IMR-90 (cell line): ENCODE measurements around the gene CEBPB. TPM values are rescaled to one million over a fixed set of nuclear protein-coding genes. Genes with fewer than 3 reads are reported as not detected.
A peak's percentile ranks its signal among the peaks of the same experiment; 100 is the strongest.

Experiments
- ATAC-seq: fragments of 200-7000 bp; cut with Tn5 transposase; 2 replicates; pipeline ENCODE4 v1.9.1; 2020; ENCODE audit warnings: low read depth, mild to moderate bottlenecking, moderate library complexity
- BruUV-seq: library from RNA; stranded (reverse); fragments of 400-500 nt; replicated peaks from 2 replicates; lab custom pipeline; 2021; lab: Mats Ljungman, UMichigan
- CTCF ChIA-PET: fragments of 300-600 bp; formaldehyde crosslinking; extraction: SDS; loops from one replicate; lab custom pipeline; 2021; ENCODE audit warnings: antibody characterized with exemption; lab: Yijun Ruan, JAX
- POLR2A ChIA-PET: fragments of 300-600 bp; sonication (Branson Sonifier 250); formaldehyde crosslinking; loops from one replicate; lab custom pipeline; 2022; ENCODE audit warnings: antibody characterized with exemption; ENCODE audit not compliant: unreplicated experiment; lab: Charles Lee
- DNase-seq: peaks from one replicate; pipeline ENCODE4 v3.0.0; 2013
- H2AFZ ChIP-seq: replicated peaks from 2 replicates; pipeline ENCODE3; 2013; ENCODE audit warnings: low read length, mild to moderate bottlenecking; ENCODE audit not compliant: poor library complexity
- H2AK5ac ChIP-seq: 2 replicates; pipeline ENCODE4 v1.6.1; 2013; ENCODE audit warnings: low read depth, low read length, inconsistent platforms
- H2AK9ac ChIP-seq: replicated peaks from 2 replicates; pipeline ENCODE3; 2013; ENCODE audit warnings: mild to moderate bottlenecking, low read depth, low read length, moderate library complexity; ENCODE audit not compliant: poor library complexity
- H2BK120ac ChIP-seq: 2 replicates; pipeline ENCODE4 v1.6.1; 2013; ENCODE audit warnings: low read depth, low read length, inconsistent platforms
- H2BK15ac ChIP-seq: 3 replicates; pipeline ENCODE4 v1.6.1; 2013; ENCODE audit warnings: low read depth, low read length, inconsistent platforms
- H2BK20ac ChIP-seq: 2 replicates; pipeline ENCODE4 v1.6.1; 2013; ENCODE audit warnings: low read depth, mild to moderate bottlenecking, inconsistent platforms, low read length, moderate library complexity
- H2BK5ac ChIP-seq: 2 replicates; pipeline ENCODE4 v1.6.1; 2013; ENCODE audit warnings: mild to moderate bottlenecking, low read depth, low read length, inconsistent platforms; ENCODE audit not compliant: poor library complexity, severe bottlenecking
- H3K14ac ChIP-seq: replicated peaks from 2 replicates; pipeline ENCODE4 v1.6.1; 2013; ENCODE audit warnings: low read depth, low read length, inconsistent platforms
- H3K18ac ChIP-seq: 2 replicates; pipeline ENCODE4 v1.6.1; 2013; ENCODE audit warnings: low read depth, low read length, control low read depth
- H3K23ac ChIP-seq: 2 replicates; pipeline ENCODE4 v1.6.1; 2013; ENCODE audit warnings: low read depth, low read length, inconsistent platforms
- H3K27ac ChIP-seq: 2 replicates; pipeline ENCODE4 v1.5.1; 2013; ENCODE audit warnings: mild to moderate bottlenecking, control low read depth, low read length; ENCODE audit not compliant: insufficient read depth
- H3K27me3 ChIP-seq: 2 replicates; pipeline ENCODE4 v1.6.1; 2013; ENCODE audit warnings: low read length; ENCODE audit not compliant: control insufficient read depth, insufficient read depth
- H3K36me3 ChIP-seq: 2 replicates; pipeline ENCODE4 v1.6.1; 2013; ENCODE audit warnings: low read length, mixed read lengths; ENCODE audit not compliant: control insufficient read depth, insufficient read depth
- H3K4ac ChIP-seq: 2 replicates; pipeline ENCODE4 v1.6.1; 2013; ENCODE audit warnings: low read depth, low read length, inconsistent platforms
- H3K4me1 ChIP-seq: 2 replicates; pipeline ENCODE4 v1.6.1; 2013; ENCODE audit warnings: low read length, mixed read lengths; ENCODE audit not compliant: control insufficient read depth, insufficient read depth
- H3K4me2 ChIP-seq: 2 replicates; pipeline ENCODE4 v1.6.1; 2013; ENCODE audit warnings: low read depth, mild to moderate bottlenecking, control low read depth, low read length, moderate library complexity
- H3K4me3 ChIP-seq: 2 replicates; pipeline ENCODE4 v1.5.1; 2013; ENCODE audit warnings: low read depth, mild to moderate bottlenecking, control low read depth, low read length, moderate library complexity; ENCODE audit not compliant: insufficient read depth
- H3K56ac ChIP-seq: 2 replicates; pipeline ENCODE4 v1.6.1; 2013; ENCODE audit warnings: low read length, inconsistent platforms; ENCODE audit not compliant: insufficient read depth; ENCODE audit errors: extremely low read depth
- H3K79me1 ChIP-seq, 2 experiments: 2 replicates each; pipeline ENCODE4 v1.6.1; 2013; ENCODE audit warnings: low read length in 2 of 2, inconsistent platforms in 1 of 2, low read depth in 1 of 2
- H3K9ac ChIP-seq: 2 replicates; pipeline ENCODE4 v1.6.1; 2013; ENCODE audit warnings: low read depth, low read length, control low read depth
- H3K9me1 ChIP-seq: 2 replicates; pipeline ENCODE4 v1.6.1; 2013; ENCODE audit warnings: low read length, inconsistent platforms; ENCODE audit not compliant: insufficient read depth
- H3K9me3 ChIP-seq: 2 replicates; pipeline ENCODE4 v1.6.1; 2013; ENCODE audit warnings: low read length; ENCODE audit not compliant: control insufficient read depth, insufficient read depth
- H4K20me1 ChIP-seq: 2 replicates; pipeline ENCODE4 v1.6.1; 2013; ENCODE audit warnings: low read length, inconsistent platforms; ENCODE audit not compliant: insufficient read depth
- H4K5ac ChIP-seq: 2 replicates; pipeline ENCODE4 v1.6.1; 2013; ENCODE audit warnings: mild to moderate bottlenecking, low read depth, low read length, control low read depth
- H4K8ac ChIP-seq, 2 experiments: 2 replicates each; pipeline ENCODE4 v1.6.1; 2013; ENCODE audit warnings: low read depth in 2 of 2, low read length in 2 of 2, control low read depth in 1 of 2, inconsistent platforms in 1 of 2
- H4K91ac ChIP-seq: 2 replicates; pipeline ENCODE4 v1.6.1; 2013; ENCODE audit warnings: low read depth, low read length, inconsistent platforms; ENCODE audit not compliant: insufficient read depth
- BHLHE40 ChIP-seq: fragments of 150-350 bp; IDR thresholded peaks from 2 replicates; pipeline ENCODE4 v1.6.1; 2016; ENCODE audit warnings: mild to moderate bottlenecking, low read depth, low read length
- CEBPB ChIP-seq: IDR thresholded peaks from 2 replicates; pipeline ENCODE4 v1.6.1; 2012; ENCODE audit warnings: low read depth, low read length, improper control_type of control experiment
- CTCF ChIP-seq: conservative IDR thresholded peaks from 2 replicates; pipeline ENCODE4 v1.5.1; 2012; ENCODE audit warnings: mild to moderate bottlenecking, low read depth, low read length, improper control_type of control experiment
- ELK1 ChIP-seq: fragments of 150-350 bp; IDR thresholded peaks from 2 replicates; pipeline ENCODE4 v1.6.1; 2016; ENCODE audit warnings: low read depth, mild to moderate bottlenecking, low read length, moderate library complexity, borderline replicate concordance
- FOS ChIP-seq: fragments of 150-350 bp; IDR thresholded peaks from 2 replicates; pipeline ENCODE4 v1.6.1; 2016; ENCODE audit warnings: low read depth, low read length
- MAFK ChIP-seq: IDR thresholded peaks from 2 replicates; pipeline ENCODE4 v1.6.1; 2012; ENCODE audit warnings: low read depth, low read length, improper control_type of control experiment
- MAZ ChIP-seq: IDR thresholded peaks from 2 replicates; pipeline ENCODE4 v1.6.1; 2012; ENCODE audit warnings: low read depth, mild to moderate bottlenecking, low read length, improper control_type of control experiment, moderate library complexity, borderline replicate concordance
- MXI1 ChIP-seq: IDR thresholded peaks from 2 replicates; pipeline ENCODE4 v1.6.1; 2012; ENCODE audit warnings: low read depth, mild to moderate bottlenecking, low read length, moderate library complexity, borderline replicate concordance
- NFE2L2 ChIP-seq: fragments of 150-350 bp; IDR thresholded peaks from 2 replicates; pipeline ENCODE4 v1.6.1; 2016; ENCODE audit warnings: low read depth, mild to moderate bottlenecking, low read length
- POLR2A ChIP-seq: IDR thresholded peaks from 2 replicates; pipeline ENCODE4 v1.6.1; 2012; ENCODE audit warnings: mild to moderate bottlenecking, low read depth, low read length
- RAD21 ChIP-seq: IDR thresholded peaks from 2 replicates; pipeline ENCODE4 v1.6.1; 2012; ENCODE audit warnings: low read length, improper control_type of control experiment
- RCOR1 ChIP-seq: IDR thresholded peaks from 2 replicates; pipeline ENCODE4 v1.6.1; 2012; ENCODE audit warnings: mild to moderate bottlenecking, low read length, improper control_type of control experiment; ENCODE audit not compliant: insufficient replicate concordance
- USF2 ChIP-seq: fragments of 150-350 bp; IDR thresholded peaks from 2 replicates; pipeline ENCODE4 v1.6.1; 2017; ENCODE audit warnings: mild to moderate bottlenecking, antibody characterized with exemption, low read length, low read depth
- WGBS, 2 experiments: methylation state at CpG; one replicate each; pipeline versions ENCODE4 v1.1.5 to v1.1.7; 2013; ENCODE audit warnings: missing lambda C conversion rate in 2 of 2; ENCODE audit not compliant: insufficient read length in 1 of 2; ENCODE audit errors: extremely low coverage in 2 of 2; 5-methylcytosine and 5-hydroxymethylcytosine counted together
- dilution Hi-C: fragments of 300-500 bp; cut with HindIII; formaldehyde crosslinking; loops from one replicate; pipeline ENCODE4 v1.14.3; 2018; ENCODE audit warnings: low sequenced_read_pairs; ENCODE audit not compliant: unreplicated experiment
- in situ Hi-C: fragments of 300-500 bp; cut with MboI; formaldehyde crosslinking; loops from 3 replicates; pipeline ENCODE4 v1.14.3; 2019; ENCODE audit warnings: low sequenced_read_pairs, inconsistent platforms, mixed read lengths
- intact Hi-C: fragments of 100-400 bp; cut with micrococcal nuclease; formaldehyde crosslinking; loops from 2 replicates; pipeline ENCODE4 v1.10.0; 2022
- polyA plus RNA-seq, 3 experiments: library from polyadenylated mRNA; depleted of rRNA; stranded (reverse); fragments of >200 nt; gene quantifications; 2 replicates each; pipeline ENCODE4 v1.2.3, GENCODE V29; 2012; ENCODE audit warnings: low replicate concordance in 1 of 3
- total RNA-seq: library from RNA; depleted of rRNA; stranded (reverse); fragments of >200 nt; gene quantifications from 2 replicates; pipeline ENCODE4 v1.2.3, GENCODE V29; 2012

Gene CEBPB
- total and polyA plus RNA-seq, 2 of the 4 experiments (the other 2 are of a cell fraction) = 3.4 to 17.4 TPM

- ATAC-seq (peak; percentile 1), DNase-seq (peak; percentile 28)
- Histone ChIP-seq H3K18ac (peak overlapping the region; percentile 66), H3K4me1 (peaks cover 17% of the 10 kb centered on the region), H3K27ac (peak overlapping the region; percentile 100), H3K9me3 (no peaks in the 10 kb centered on the region), H3K9me1 (peaks cover 10% of the 10 kb centered on the region), H4K20me1 (peaks cover 52% of the 10 kb centered on the region), H3K9ac (peak overlapping the region; percentile 100), H2AK9ac (peak overlapping the region; percentile 90), H3K56ac (peak overlapping the region; percentile 93), H3K36me3 (peaks cover 30% of the 10 kb centered on the region), H2BK5ac (peak overlapping the region; percentile 98), H3K4ac (peak overlapping the region; percentile 98), H2AK5ac (peak overlapping the region; percentile 97), H2BK120ac (peak overlapping the region; percentile 87), H4K8ac (peak overlapping the region; percentile 74 to 89; a peak in 3 of 4 replicates), H2BK20ac (no peak overlapping the region), H4K5ac (peak overlapping the region; percentile 75), H4K91ac (peak overlapping the region; percentile 94), H3K14ac (peak overlapping the region; percentile 99), H3K4me3 (peak overlapping the region; percentile 95), H2BK15ac (no peak overlapping the region), H3K23ac (peak overlapping the region; percentile 98), H3K79me1 (peaks cover 8 to 44% of the 10 kb centered on the region in 2 experiments), H3K27me3 (no peaks in the 10 kb centered on the region), H2AFZ (peak overlapping the region; percentile 68), H3K4me2 (peak overlapping the region; percentile 31)
- ChIA-PET POLR2A (interaction anchor here (0.6 to 1.1 kb wide), 3 partner anchors 94 to 258 kb away, joined by 3 to 4 read pairs (median 4); no protein-coding TSS in a partner anchor), CTCF (interaction anchor here (0.8 to 1.1 kb wide), 2 partner anchors 230 to 381 kb away, joined by 3 read pairs; no protein-coding TSS in a partner anchor)
- in situ Hi-C loops = loop anchor here (5.0 kb wide), 2 partner anchors 116 to 191 kb away; no protein-coding TSS in a partner anchor
- dilution Hi-C loops = no loop called here
- BruUV-seq = no TSS peak
- intact Hi-C loops = loop anchor here (2.0 to 5.0 kb wide), 3 partner anchors 33 to 101 kb away; no protein-coding TSS in a partner anchor
- WGBS, 2 experiments = 0% methylated on average over 51 of the region's 96 CpGs; no CpG with 5 or more reads in 1 of the 2 experiments
- TF ChIP-seq BHLHE40 (no peak), USF2 (no peak), RCOR1 (no peak), MAZ (no peak; the same call in 1 of the 2 replicates), FOS (no peak), CEBPB (no peak), NFE2L2 (no peak), ELK1 (no peak), POLR2A (peak; percentile 75), MXI1 (peak; percentile 4; the same call in 1 of the 2 replicates), RAD21 (no peak), CTCF (peak; percentile 25; the same call in 1 of the 2 replicates), MAFK (no peak)
Measured at GRCh38 chr20:50191544-50192363, 1.1 kb downstream of the CEBPB start.
